ENCODE measurements around the gene CD96.

- TF ChIP-seq POLR2A (IDR thresholded peaks at IDR 0.05; ENCODE audit: low read length), result no peak
- TF ChIP-seq GATA1 (IDR thresholded peaks at IDR 0.05; ENCODE audit: low read depth, low read length), result no peak
Observed at GRCh38 chr3:111592936-111593335, 50.9 kb downstream of the CD96 start.
